Transverse colon (tissue), 4 donors: ENCODE data around the gene CA12. TPM values are rescaled to one million over a fixed set of nuclear protein-coding genes. Genes with fewer than 3 reads are reported as not detected.

Source experiments
- DNase-seq: peaks from one replicate; pipeline ENCODE4 v3.0.0-alpha.2; 2019
- H3K27ac ChIP-seq, 4 donors: fragments of 200-600 bp; sonication (generic); 2 replicates each; pipeline ENCODE4 v1.5.1; 2016 to 2018; ENCODE audit warnings: inconsistent platforms in 4 of 4
- H3K27me3 ChIP-seq: fragments of 200-600 bp; sonication (generic); 2 replicates; pipeline ENCODE4 v1.5.1; 2017; ENCODE audit warnings: inconsistent platforms
- H3K36me3 ChIP-seq, 4 donors: fragments of 200-600 bp; sonication (generic); 2 replicates each; pipeline ENCODE4 v1.5.1; 2017 to 2019; ENCODE audit warnings: inconsistent platforms in 4 of 4
- H3K4me1 ChIP-seq, 4 donors: fragments of 200-600 bp; sonication (generic); 2 replicates each; pipeline ENCODE4 v1.5.1; 2017 to 2020; ENCODE audit warnings: inconsistent platforms in 4 of 4
- H3K4me3 ChIP-seq, 4 donors: fragments of 200-600 bp; sonication (generic); 1 replicate in 1 of 4; 2 replicates in 3 of 4; pipeline versions ENCODE4 v1.5.1 to v1.6.1; 2017 to 2019; ENCODE audit warnings: inconsistent platforms in 4 of 4
- H3K9me3 ChIP-seq, 2 donors: fragments of 200-600 bp; sonication (generic); 2 replicates each; pipeline ENCODE4 v1.5.1; 2017 to 2019; ENCODE audit warnings: inconsistent platforms in 2 of 2
- EP300 ChIP-seq: sonication (generic); formaldehyde crosslinking; IDR thresholded peaks from one replicate; pipeline ENCODE4 v1.6.1; 2017; ENCODE audit warnings: antibody characterized with exemption, low read depth
- POLR2A ChIP-seq: fragments of 450-650 bp; IDR thresholded peaks from one replicate; pipeline ENCODE4 v1.6.1; 2016; ENCODE audit warnings: antibody characterized with exemption, mild to moderate bottlenecking, moderate library complexity
- POLR2AphosphoS5 ChIP-seq, 3 donors: sonication (generic); formaldehyde crosslinking; IDR thresholded peaks; one replicate each; pipeline ENCODE4 v1.6.1; 2016; ENCODE audit warnings: antibody characterized with exemption in 3 of 3
- WGBS, 2 donors: methylation state at CpG; one replicate each; pipeline ENCODE4 v1.1.5; 2018; ENCODE audit warnings: low coverage in 1 of 2; 5-methylcytosine and 5-hydroxymethylcytosine counted together
- in situ Hi-C, 4 donors: fragments of 200-750 bp; cut with MboI; loops; one replicate each; pipeline versions ENCODE4 v1.15.0 to v1.15.1; 2017; ENCODE audit warnings: low sequenced_read_pairs in 3 of 4, low pct_ligation_motif_present in 1 of 4, low pct_unique_long_range_greater_than_20kb in 1 of 4
- intact Hi-C: fragments of 100-400 bp; cut with DNase I; formaldehyde crosslinking; loops from one replicate; pipeline ENCODE4 v1.15.1; 2023; ENCODE audit warnings: low total_unique reads
- total RNA-seq, 4 donors: library from RNA; depleted of rRNA; stranded (reverse); fragments of >200 nt; gene quantifications; one replicate each; pipeline ENCODE4 v1.1.0, GENCODE V29; 2016
- TF ChIP-seq, protein P1 (sequence below), 5 experiments: fragments of 200-600 bp in 3 of 5; fragments of 450-650 bp in 2 of 5; sonication (generic) in 3 of 5; IDR thresholded peaks; 1 replicate in 2 of 5; 2 replicates in 3 of 5; pipeline ENCODE4 v1.5.1; 2016 to 2017; ENCODE audit warnings: antibody characterized with exemption in 5 of 5, inconsistent platforms in 3 of 5, mild to moderate bottlenecking in 2 of 5, moderate library complexity in 1 of 5

CA12 gene
- total RNA-seq: 100 to 1,000 TPM; 121 to 392 (median 329) TPM

GRCh38 chr15:63381301-63382204 lies at the start of gene CA12:
Gene CA12 (minus strand): TSS chr15:63381846. CDS start chr15:63381720, 126 bp downstream.
- TF ChIP-seq POLR2A (peak; percentile 75), EP300 (no peak), POLR2AphosphoS5 (IDR thresholded peaks at IDR 0.05) (peak; percentile 55 to 80 (median 69))
- TF ChIP-seq, protein P1, sequence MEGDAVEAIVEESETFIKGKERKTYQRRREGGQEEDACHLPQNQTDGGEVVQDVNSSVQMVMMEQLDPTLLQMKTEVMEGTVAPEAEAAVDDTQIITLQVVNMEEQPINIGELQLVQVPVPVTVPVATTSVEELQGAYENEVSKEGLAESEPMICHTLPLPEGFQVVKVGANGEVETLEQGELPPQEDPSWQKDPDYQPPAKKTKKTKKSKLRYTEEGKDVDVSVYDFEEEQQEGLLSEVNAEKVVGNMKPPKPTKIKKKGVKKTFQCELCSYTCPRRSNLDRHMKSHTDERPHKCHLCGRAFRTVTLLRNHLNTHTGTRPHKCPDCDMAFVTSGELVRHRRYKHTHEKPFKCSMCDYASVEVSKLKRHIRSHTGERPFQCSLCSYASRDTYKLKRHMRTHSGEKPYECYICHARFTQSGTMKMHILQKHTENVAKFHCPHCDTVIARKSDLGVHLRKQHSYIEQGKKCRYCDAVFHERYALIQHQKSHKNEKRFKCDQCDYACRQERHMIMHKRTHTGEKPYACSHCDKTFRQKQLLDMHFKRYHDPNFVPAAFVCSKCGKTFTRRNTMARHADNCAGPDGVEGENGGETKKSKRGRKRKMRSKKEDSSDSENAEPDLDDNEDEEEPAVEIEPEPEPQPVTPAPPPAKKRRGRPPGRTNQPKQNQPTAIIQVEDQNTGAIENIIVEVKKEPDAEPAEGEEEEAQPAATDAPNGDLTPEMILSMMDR (IDR thresholded peaks at IDR 0.05): no peak
- in situ Hi-C loops (no loop called here), intact Hi-C loops (no loop called here)
- Histone ChIP-seq H3K27ac (peak within 1 kb of the TSS; percentile 48 to 83 (median 77)), H3K4me3 (peak within 1 kb of the TSS; percentile 12 to 64 (median 56)), H3K36me3 (no peaks in the 10 kb centered on the region), H3K27me3 (peaks cover 17% of the 10 kb centered on the region), H3K4me1 (peaks cover 0 to 31% (median 8%) of the 10 kb centered on the region in 4 donors), H3K9me3 (no peaks in the 10 kb centered on the region)
- 0 to 9% methylated on average over 2 to 23 of the region's 58 CpGs for WGBS, 2 donors
- peak; percentile 77 for DNase-seq

DNA sequence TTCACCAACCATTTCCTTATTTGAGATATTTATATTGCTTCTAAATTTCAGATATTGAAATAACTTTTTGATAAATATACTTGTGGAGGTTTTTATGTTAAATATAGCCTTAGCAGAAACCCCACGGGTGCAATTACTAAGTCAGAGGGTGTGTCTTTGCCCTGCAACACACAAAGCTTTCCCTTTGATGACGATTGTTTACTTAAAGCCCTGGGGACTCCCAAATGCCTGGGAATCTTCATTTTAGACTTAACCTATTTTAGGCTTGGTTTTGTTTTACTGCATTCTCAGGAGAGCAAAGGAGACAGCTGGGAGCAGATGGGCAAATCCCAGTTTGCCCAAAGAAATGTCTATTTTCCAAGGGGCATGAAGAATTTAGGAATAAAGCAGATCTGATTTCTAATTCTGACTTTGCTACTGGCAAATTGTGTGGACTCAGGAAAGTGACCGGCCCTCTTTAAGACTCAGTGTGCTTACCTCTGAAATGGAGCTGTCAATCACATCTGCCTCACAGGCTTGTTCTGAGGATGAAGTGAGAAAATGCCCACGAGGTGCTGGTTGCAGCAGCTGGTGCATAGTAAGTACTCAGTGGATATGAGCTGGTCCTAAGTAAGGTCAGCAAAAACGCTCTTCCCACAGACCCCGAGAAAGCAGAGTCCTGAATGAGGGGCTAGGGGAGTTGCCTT lies 49.3 kb upstream of the CA12 start:
- TF ChIP-seq POLR2AphosphoS5 (IDR thresholded peaks at IDR 0.05) (no peak), EP300 (no peak), POLR2A (no peak)
- TF ChIP-seq, protein P1 (IDR thresholded peaks at IDR 0.05): no peak
- no peak for DNase-seq
- Histone ChIP-seq H3K27me3 (no peaks in the 10 kb centered on the region), H3K4me3 (no peak overlapping the region), H3K9me3 (no peaks in the 10 kb centered on the region), H3K27ac (no peak overlapping the region), H3K36me3 (no peaks in the 10 kb centered on the region), H3K4me1 (no peaks in the 10 kb centered on the region)
- WGBS, 2 donors: 51 to 53% methylated on average over 5 to 6 of the region's 6 CpGs
- intact Hi-C loops (no loop called here), in situ Hi-C loops (no loop called here)

GRCh38 chr15:63426552-63426951 lies 44.9 kb upstream of the CA12 start:
- intact Hi-C loops: no loop called here
- Histone ChIP-seq H3K27ac (no peak overlapping the region), H3K36me3 (no peaks in the 10 kb centered on the region), H3K9me3 (no peaks in the 10 kb centered on the region), H3K4me1 (no peaks in the 10 kb centered on the region), H3K4me3 (no peak overlapping the region), H3K27me3 (no peaks in the 10 kb centered on the region)
- DNase-seq: no peak
- in situ Hi-C loops: no loop called here
- WGBS, 2 donors: 93 to 100% methylated on average over 1 to 2 of the region's 2 CpGs
- TF ChIP-seq POLR2A: no peak
- no peak for TF ChIP-seq EP300
- TF ChIP-seq, protein P1 (IDR thresholded peaks at IDR 0.05): no peak

GRCh38 chr15:63425426-63425985 lies 43.9 kb upstream of the CA12 start:
- no peaks in the 10 kb centered on the region for H3K36me3 ChIP-seq
- peaks cover 0 to 6% (median 2%) of the 10 kb centered on the region in 4 donors for H3K4me1 ChIP-seq
- 84 to 100% methylated on average over 2 of the region's 2 CpGs for WGBS, 2 donors
- in situ Hi-C loops (no loop called here), intact Hi-C loops (no loop called here)
- no peak for DNase-seq
- H3K27ac ChIP-seq: no peak overlapping the region
- no peak overlapping the region for H3K4me3 ChIP-seq
- no peaks in the 10 kb centered on the region for H3K9me3 ChIP-seq
- no peak for TF ChIP-seq EP300
- TF ChIP-seq, protein P1 (IDR thresholded peaks at IDR 0.05): no peak
- TF ChIP-seq POLR2A: no peak
- no peak for TF ChIP-seq POLR2AphosphoS5 (IDR thresholded peaks at IDR 0.05)
- H3K27me3 ChIP-seq: no peaks in the 10 kb centered on the region
